H1 (cell line): Measurements from ENCODE around the gene ATP2B3. TPM values are rescaled to one million over a fixed set of nuclear protein-coding genes. Genes with fewer than 3 reads are reported as not detected.

Experiments used
- EZH2 ChIP-seq: fragments of 200-600 bp; sonication (generic); IDR thresholded peaks from 2 replicates; pipeline ENCODE4 v1.7.1; 2012; ENCODE audit warnings: low read depth, mild to moderate bottlenecking, moderate library complexity, low read length, inconsistent platforms; ENCODE audit not compliant: severe bottlenecking
- HDAC6 ChIP-seq: IDR thresholded peaks from one replicate; pipeline ENCODE4 v1.7.1; 2012; ENCODE audit warnings: low read depth, mild to moderate bottlenecking, inconsistent platforms, low read length, moderate library complexity
- polyA plus RNA-seq, 7 experiments: library from polyadenylated mRNA; depleted of rRNA in 3 of 7; stranded (reverse) in 5 of 7; unstranded in 2 of 7; fragments of >200 nt in 5 of 7; fragments of 200-250 nt in 2 of 7; gene quantifications; 1 replicate in 5 of 7; 2 replicates in 1 of 7; 4 replicates in 1 of 7; pipeline versions ENCODE4 v1.2.1 to v1.2.3, GENCODE V29; 2011 to 2013; ENCODE audit warnings: missing spikeins in 2 of 7, mixed read lengths in 2 of 7
- total RNA-seq: library from RNA; stranded (reverse); fragmentation: NEBNext Ultra II Directional; extraction: Animal tissue kit (Norgen Biotek cat#: 25700); gene quantifications from 2 replicates; pipeline ENCODE4 v1.2.1, GENCODE V29; 2021

ATP2B3 gene
- total and polyA plus RNA-seq, 2 of the 8 experiments (the other 6 are each of a cell fraction or from before 2014, with no cell fraction given), result 0.14 to 0.19 TPM

- no peak for TF ChIP-seq EZH2
- TF ChIP-seq HDAC6, result no peak
Observed at GRCh38 chrX:153515435-153515834, 2.0 kb upstream of the ATP2B3 start (continued).
